Type B pancreatic cell (in vitro differentiated cells): Measurements from ENCODE around the gene CD46. TPM values are rescaled to one million over a fixed set of nuclear protein-coding genes. Genes with fewer than 3 reads are reported as not detected.

Experiments used
- total RNA-seq: library from RNA; stranded (reverse); gene quantifications from 2 replicates; pipeline ENCODE4 v1.2.1, GENCODE V29; 2021; ENCODE audit warnings: low replicate concordance

The CD46 gene
- total RNA-seq, 1 donor from 2014 or later, result 155 TPM

Other genes with a start within 250 kb of the CD46 start
- not detected in 2 replicates for gene CR1L, start 106.9 kb upstream of the CD46 start, total RNA-seq
- gene CD34, start 159.1 kb downstream of the CD46 start, total RNA-seq, result 0.34 TPM in 1 of 2 replicates, not detected in the other